AG09309 (cell line): Measurements from ENCODE around the gene HOXB7.
A peak's percentile ranks its signal among the peaks of the same experiment; 100 is the strongest.

Source experiments
- DNase-seq: peaks from one replicate; pipeline ENCODE4 v3.0.0-alpha.2; 2010; ENCODE audit warnings: low read depth
- H3K4me3 ChIP-seq: 2 replicates; pipeline ENCODE4 v1.5.1; 2011; ENCODE audit warnings: mild to moderate bottlenecking, low read depth, low read length, moderate library complexity; ENCODE audit not compliant: control insufficient read depth
- CTCF ChIP-seq: IDR thresholded peaks from 2 replicates; pipeline ENCODE4 v1.5.1; 2011; ENCODE audit warnings: mild to moderate bottlenecking, low read depth, low read length, inconsistent platforms; ENCODE audit not compliant: insufficient read depth, control insufficient read depth; ENCODE audit errors: missing control alignments

HOXB7 gene

GRCh38 chr17:48610282-48611211 is at the start of gene HOXB7:
TSS of gene HOXB7 (minus strand) at chr17:48611017. CDS start at chr17:48610918, 99 bp downstream.
- no peak within 1 kb of the TSS for H3K4me3 ChIP-seq
- TF ChIP-seq CTCF = no peak

GRCh38 chr17:48655913-48656312 is 45.1 kb upstream of the HOXB7 start:
- no peak overlapping the region for H3K4me3 ChIP-seq
- no peak for TF ChIP-seq CTCF
- DNase-seq = no peak

More at GRCh38 chr17:48610282-48611211, at the start of gene HOXB7:
- no peak for DNase-seq

- no peak for TF ChIP-seq CTCF
- H3K4me3 ChIP-seq = no peak overlapping the region
- no peak for DNase-seq
Measured at GRCh38 chr17:48649741-48650140, 38.9 kb upstream of the HOXB7 start.

- no peak for TF ChIP-seq CTCF
- DNase-seq = no peak
- H3K4me3 ChIP-seq = no peak overlapping the region
Measured at GRCh38 chr17:48647963-48648245, 37.1 kb upstream of the HOXB7 start.

- peak overlapping the region; percentile 34 for H3K4me3 ChIP-seq
- DNase-seq = no peak
- TF ChIP-seq CTCF = no peak
Measured at GRCh38 chr17:48647103-48647962, 36.5 kb upstream of the HOXB7 start.

- no peak for DNase-seq
- no peak overlapping the region for H3K4me3 ChIP-seq
Measured at GRCh38 chr17:48646183-48647102, 35.6 kb upstream of the HOXB7 start.

More at GRCh38 chr17:48646183-48647102, 35.6 kb upstream of the HOXB7 start:
- no peak for TF ChIP-seq CTCF
